Measurements from ENCODE around the gene SDR9C7. TPM values are rescaled to one million over a fixed set of nuclear protein-coding genes. Genes with fewer than 3 reads are reported as not detected.
A peak's percentile ranks its signal among the peaks of the same experiment; 100 is the strongest.
"Not testable (repeated sequence)": the region's sequence is repeated elsewhere in the genome, so short reads cannot be mapped to it uniquely, and the experiment has no call there.

Gene SDR9C7
- not detected in 2 replicates for total RNA-seq (2022)
- not detected for Bru-seq, nascent RNA
- percentile 15 among the genes with signal in this experiment for BruChase-seq, experiment 1, labeled RNA remaining after a 6-hour chase
- percentile 11 among the genes with signal in this experiment for BruChase-seq, experiment 2, labeled RNA remaining after a 2-hour chase
- long read RNA-seq = 0 reads

DNA sequence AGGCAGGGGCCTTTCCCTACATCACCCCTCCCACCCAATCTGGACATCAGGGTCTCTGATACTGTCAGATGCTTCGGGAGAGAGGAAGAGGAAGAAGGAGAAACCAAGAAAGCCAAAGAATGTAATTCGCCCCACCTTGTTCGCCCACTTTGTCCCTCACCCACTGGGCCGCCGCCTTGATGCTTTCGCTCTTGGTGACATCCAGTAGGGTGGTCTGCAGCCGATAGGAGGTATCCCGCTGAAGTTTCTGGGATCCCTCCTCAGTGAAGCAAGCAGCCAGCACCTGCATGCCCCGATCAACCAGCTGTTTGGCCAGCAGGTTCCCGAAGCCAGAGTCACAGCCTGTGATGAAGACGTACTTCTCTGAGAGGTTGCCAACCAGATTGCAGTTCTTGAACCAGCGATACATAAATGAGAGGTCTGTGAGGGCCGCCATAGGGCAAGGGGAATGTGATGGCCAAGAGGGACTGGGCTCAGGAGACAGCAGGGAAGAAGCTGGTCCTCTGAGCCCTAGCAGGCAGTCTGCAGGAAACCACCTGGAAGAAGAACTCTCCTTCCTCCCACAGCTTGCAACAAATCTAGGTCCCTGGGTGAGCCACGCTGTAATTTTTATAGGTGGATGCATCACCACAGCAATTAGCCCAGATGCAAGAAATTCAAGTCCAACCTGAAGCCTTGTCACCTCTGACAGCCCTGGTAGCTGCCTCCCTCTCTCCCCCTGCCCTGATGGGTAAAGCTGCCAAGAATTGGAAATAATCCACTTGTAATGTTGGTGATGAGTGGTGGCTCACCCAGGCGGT, at the start of gene SDR9C7:
Gene SDR9C7 (minus strand): TSS at position 583 of the 800 bp plus-strand sequence. CDS start 147 bp downstream, at position 436.
- H3K36me3 Mint-ChIP-seq (ENCODE audit: insufficient read depth, unreplicated experiment) = no peaks in the 10 kb centered on the region

DNA sequence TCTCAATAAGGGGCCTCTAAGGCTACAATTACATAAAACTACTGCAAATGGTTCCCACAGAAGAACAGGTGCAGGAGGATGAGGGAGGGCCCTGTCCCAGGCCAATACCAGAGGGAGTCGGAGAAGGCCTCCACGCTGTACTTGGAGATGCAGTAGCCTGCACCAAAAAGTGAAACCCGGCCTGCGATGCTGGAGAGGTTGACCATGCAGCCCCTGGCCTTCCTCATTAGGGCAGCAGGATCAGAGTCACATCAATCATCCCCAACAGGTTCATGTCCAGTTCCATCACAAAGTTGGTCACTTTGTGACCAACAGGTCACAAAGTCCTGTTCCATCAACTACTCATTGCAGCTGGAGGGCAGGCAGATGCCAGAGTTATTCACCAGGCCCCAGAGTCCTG, 49.2 kb upstream of the SDR9C7 start:
- Mint-ChIP-seq H3K27ac (ENCODE audit: low read depth, unreplicated experiment) (no peak overlapping the region), H3K4me1 (ENCODE audit: insufficient read depth, unreplicated experiment) (peaks cover 35% of the 10 kb centered on the region), H3K4me3 (ENCODE audit: unreplicated experiment) (no peak overlapping the region), H3K9me3 (ENCODE audit: unreplicated experiment) (no peaks in the 10 kb centered on the region), H3K27me3 (ENCODE audit: insufficient read depth, unreplicated experiment) (no peaks in the 10 kb centered on the region), H3K36me3 (ENCODE audit: insufficient read depth, unreplicated experiment) (no peaks in the 10 kb centered on the region)
- ChIA-PET CTCF (no interaction called here), POLR2A (interaction anchor here (0.5 kb wide), 1 partner anchor 83 kb away, joined by 3 read pairs; no protein-coding TSS in a partner anchor)
- intact Hi-C loops (cut with micrococcal nuclease) = no loop called here
- TF ChIP-seq, protein P1, sequence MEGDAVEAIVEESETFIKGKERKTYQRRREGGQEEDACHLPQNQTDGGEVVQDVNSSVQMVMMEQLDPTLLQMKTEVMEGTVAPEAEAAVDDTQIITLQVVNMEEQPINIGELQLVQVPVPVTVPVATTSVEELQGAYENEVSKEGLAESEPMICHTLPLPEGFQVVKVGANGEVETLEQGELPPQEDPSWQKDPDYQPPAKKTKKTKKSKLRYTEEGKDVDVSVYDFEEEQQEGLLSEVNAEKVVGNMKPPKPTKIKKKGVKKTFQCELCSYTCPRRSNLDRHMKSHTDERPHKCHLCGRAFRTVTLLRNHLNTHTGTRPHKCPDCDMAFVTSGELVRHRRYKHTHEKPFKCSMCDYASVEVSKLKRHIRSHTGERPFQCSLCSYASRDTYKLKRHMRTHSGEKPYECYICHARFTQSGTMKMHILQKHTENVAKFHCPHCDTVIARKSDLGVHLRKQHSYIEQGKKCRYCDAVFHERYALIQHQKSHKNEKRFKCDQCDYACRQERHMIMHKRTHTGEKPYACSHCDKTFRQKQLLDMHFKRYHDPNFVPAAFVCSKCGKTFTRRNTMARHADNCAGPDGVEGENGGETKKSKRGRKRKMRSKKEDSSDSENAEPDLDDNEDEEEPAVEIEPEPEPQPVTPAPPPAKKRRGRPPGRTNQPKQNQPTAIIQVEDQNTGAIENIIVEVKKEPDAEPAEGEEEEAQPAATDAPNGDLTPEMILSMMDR (IDR thresholded peaks at IDR 0.05; ENCODE audit: unreplicated experiment) = no peak
- no peak for DNase-seq (ENCODE audit: unreplicated experiment)
- BruUV-seq (replicated peaks) = no TSS peak

More for the DNA sequence above, at the start of gene SDR9C7:
- Mint-ChIP-seq H3K27ac (ENCODE audit: low read depth, unreplicated experiment) (no peak within 1 kb of the TSS), H3K4me3 (ENCODE audit: unreplicated experiment) (no peak within 1 kb of the TSS), H3K9me3 (ENCODE audit: unreplicated experiment) (no peaks in the 10 kb centered on the region), H3K4me1 (ENCODE audit: insufficient read depth, unreplicated experiment) (peaks cover 7% of the 10 kb centered on the region), H3K27me3 (ENCODE audit: insufficient read depth, unreplicated experiment) (no peaks in the 10 kb centered on the region)
- CTCF ChIA-PET = interaction anchor here (1.4 kb wide), 1 partner anchor 34 kb away, joined by 5 read pairs; no protein-coding TSS in a partner anchor
- TF ChIP-seq, protein P1 (IDR thresholded peaks at IDR 0.05; ENCODE audit: unreplicated experiment) = no peak
- intact Hi-C loops (cut with micrococcal nuclease) = no loop called here
- POLR2A ChIA-PET = interaction anchor here (0.7 kb wide), 1 partner anchor 154 kb away, joined by 3 read pairs; no protein-coding TSS in a partner anchor
- no peak for DNase-seq (ENCODE audit: unreplicated experiment)
- BruUV-seq (replicated peaks) = no TSS peak

DNA sequence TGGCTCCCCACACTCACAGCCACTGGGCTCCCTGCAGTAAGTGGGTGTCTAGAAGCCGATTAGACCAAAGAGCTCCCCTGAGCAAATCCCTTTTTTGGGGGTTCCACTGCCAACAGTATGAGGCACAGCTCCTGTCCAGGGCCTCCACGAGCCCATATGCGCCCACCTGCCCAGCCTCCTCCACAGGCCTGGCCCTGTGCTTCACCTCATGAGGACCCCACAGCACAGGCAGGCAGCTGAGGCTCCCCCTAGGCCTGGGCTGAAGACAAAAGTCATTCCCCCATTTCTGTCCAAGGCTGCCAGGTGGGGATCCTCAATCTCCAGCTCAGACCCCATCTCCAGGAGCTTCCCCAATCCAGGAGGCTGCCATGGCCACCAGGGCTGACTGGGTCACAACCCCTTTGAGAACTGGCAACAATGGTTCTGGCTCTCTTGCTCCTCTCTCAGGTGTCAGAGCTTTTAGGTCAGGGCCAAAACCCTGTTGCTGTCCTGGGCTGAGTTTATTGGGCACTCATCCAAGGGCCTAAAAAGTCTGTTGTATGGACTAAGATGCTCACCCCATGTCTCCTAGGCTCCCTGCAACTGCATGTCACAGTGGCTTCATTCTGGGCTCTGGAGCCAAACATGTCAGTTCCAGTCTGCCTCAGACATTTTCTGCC, 48.5 kb upstream of the SDR9C7 start:
- CTCF ChIA-PET = not testable (repeated sequence)

DNA sequence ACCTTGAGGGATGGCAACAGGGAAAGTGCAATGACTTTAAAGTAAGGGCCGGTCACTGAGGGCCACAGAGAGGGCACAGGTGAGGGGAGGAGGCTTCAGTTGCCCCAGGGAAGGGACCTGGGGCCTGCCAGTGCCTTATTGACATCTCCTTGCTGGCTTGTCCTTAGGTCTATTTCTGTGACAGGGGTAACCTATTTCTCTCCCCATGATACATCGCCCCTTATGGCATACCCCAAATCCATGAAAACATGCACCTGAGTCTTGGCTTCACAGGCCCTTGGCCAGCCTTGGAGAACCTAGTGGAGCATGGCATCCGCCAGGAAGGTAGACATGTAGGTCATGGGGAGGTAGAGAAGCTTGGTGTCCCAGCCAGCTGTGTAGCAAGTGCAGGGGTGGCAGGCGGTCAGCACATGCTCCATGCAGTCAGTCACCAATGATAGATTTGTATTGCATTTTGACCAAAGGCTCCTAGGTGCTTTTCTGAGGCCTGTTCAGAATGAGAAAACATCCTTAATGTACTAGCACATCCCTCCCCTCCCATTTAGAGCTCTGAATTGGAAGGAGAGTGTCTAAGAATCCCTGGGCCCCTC, 46.8 kb upstream of the SDR9C7 start:
- H3K36me3 Mint-ChIP-seq (ENCODE audit: insufficient read depth, unreplicated experiment) = no peaks in the 10 kb centered on the region
- no peak overlapping the region for H3K4me3 Mint-ChIP-seq (ENCODE audit: unreplicated experiment)
- H3K27ac Mint-ChIP-seq (ENCODE audit: low read depth, unreplicated experiment) = peak overlapping the region; percentile 66
- no TSS peak for BruUV-seq (replicated peaks)
- peaks cover 20% of the 10 kb centered on the region for H3K4me1 Mint-ChIP-seq (ENCODE audit: insufficient read depth, unreplicated experiment)
- no peak for DNase-seq (ENCODE audit: unreplicated experiment)
- intact Hi-C loops (cut with micrococcal nuclease) = no loop called here
- H3K27me3 Mint-ChIP-seq (ENCODE audit: insufficient read depth, unreplicated experiment) = no peaks in the 10 kb centered on the region
- H3K9me3 Mint-ChIP-seq (ENCODE audit: unreplicated experiment) = no peaks in the 10 kb centered on the region
- CTCF ChIA-PET = interaction anchor here (0.6 to 1.5 kb wide), 3 partner anchors 20 to 308 kb away, joined by 3 to 4 read pairs (median 3); no protein-coding TSS in a partner anchor
- TF ChIP-seq, protein P1 (IDR thresholded peaks at IDR 0.05; ENCODE audit: unreplicated experiment) = no peak
- POLR2A ChIA-PET = interaction anchor here (0.6 to 0.8 kb wide), 2 partner anchors 79 to 145 kb away, joined by 3 to 4 read pairs; no protein-coding TSS in a partner anchor

More for the DNA sequence above, 48.5 kb upstream of the SDR9C7 start:
- DNase-seq (ENCODE audit: unreplicated experiment); H3K36me3 Mint-ChIP-seq (ENCODE audit: insufficient read depth, unreplicated experiment); POLR2A ChIA-PET; H3K9me3 Mint-ChIP-seq (ENCODE audit: unreplicated experiment); H3K27ac Mint-ChIP-seq (ENCODE audit: low read depth, unreplicated experiment); BruUV-seq (replicated peaks); intact Hi-C loops (cut with micrococcal nuclease); H3K27me3 Mint-ChIP-seq (ENCODE audit: insufficient read depth, unreplicated experiment); H3K4me3 Mint-ChIP-seq (ENCODE audit: unreplicated experiment): not testable (repeated sequence)
- H3K4me1 Mint-ChIP-seq (ENCODE audit: insufficient read depth, unreplicated experiment) = peaks cover 35% of the 10 kb centered on the region
